ENCODE measurements around the gene CUX1.
"Not testable (repeated sequence)": the region's sequence is repeated elsewhere in the genome, so short reads cannot be mapped to it uniquely, and the experiment has no call there.

Gene CUX1

DNA sequence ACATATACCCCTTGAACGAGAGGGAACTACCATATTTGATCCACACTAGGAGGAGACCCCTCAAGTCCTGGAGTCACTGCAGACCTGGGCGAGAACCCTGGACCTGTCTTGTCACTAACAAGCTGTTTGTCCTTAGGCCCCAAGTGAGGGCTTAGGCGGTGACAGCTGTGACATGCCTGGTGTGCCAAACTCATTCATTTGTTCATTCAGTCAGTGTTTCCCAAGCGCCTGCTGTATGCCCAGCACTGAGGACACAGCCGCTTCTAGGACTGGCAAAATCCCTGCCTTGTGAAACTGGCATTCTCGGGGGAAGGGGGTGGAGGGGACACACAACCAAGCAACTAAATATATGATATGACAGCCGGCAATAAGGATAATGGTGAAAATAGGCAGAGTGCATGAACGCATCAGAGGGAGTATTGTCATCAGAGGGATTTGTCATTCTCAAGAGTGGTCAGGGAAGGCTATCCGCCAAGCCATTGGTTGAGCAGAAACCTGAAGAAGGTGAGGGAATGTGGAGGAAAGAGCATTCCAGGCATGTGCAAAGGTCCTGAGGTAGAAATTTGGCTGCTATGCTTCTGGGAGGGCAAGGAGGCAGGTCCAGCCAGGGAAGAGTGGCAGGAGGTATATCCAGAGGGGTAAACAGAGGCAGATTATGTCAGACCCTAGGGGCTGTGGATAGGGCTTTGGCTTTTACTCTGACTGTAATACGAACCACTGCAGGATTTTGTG is 480.2 kb downstream of the CUX1 start:
- no peak for DNase-seq

DNA sequence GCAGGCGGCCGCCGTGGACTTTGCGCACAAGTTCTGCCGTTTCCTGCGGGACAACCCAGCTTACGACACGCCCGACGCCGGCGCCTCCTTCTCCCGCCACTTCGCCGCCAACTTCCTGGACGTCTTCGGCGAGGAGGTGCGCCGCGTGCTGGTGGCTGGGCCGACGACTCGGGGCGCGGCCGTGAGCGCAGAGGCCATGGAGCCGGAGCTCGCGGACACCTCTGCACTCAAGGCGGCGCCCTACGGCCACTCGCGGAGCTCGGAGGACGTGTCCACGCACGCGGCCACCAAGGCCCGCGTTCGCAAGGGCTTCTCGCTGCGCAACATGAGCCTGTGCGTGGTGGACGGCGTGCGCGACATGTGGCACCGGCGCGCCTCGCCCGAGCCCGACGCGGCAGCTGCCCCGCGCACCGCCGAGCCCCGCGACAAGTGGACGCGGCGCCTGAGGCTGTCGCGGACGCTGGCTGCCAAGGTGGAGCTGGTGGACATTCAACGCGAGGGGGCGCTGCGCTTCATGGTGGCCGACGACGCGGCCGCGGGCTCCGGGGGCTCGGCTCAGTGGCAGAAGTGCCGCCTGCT is 483.3 kb downstream of the CUX1 start:
- DNase-seq: no peak

DNA sequence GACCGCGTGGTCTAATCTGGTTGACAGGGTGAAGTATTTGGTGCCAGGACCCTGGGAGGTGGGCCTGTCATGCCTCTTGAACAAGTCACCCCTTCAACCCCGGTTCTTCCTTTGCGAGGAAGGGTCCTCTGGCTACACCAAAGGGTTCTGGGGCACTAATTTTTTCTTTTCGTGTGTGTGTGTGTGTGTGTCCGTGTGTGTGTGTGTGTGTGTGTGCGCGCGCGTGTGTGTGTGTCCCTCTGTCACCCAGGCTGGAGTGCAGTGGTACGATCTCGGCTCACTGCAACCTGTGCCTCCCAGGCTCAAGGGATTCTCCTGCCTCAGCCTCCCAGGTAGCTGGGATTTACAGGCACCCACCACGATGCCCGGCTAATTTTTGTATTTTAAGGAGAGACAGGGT is 483.9 kb downstream of the CUX1 start:
- DNase-seq: not testable (repeated sequence)

DNA sequence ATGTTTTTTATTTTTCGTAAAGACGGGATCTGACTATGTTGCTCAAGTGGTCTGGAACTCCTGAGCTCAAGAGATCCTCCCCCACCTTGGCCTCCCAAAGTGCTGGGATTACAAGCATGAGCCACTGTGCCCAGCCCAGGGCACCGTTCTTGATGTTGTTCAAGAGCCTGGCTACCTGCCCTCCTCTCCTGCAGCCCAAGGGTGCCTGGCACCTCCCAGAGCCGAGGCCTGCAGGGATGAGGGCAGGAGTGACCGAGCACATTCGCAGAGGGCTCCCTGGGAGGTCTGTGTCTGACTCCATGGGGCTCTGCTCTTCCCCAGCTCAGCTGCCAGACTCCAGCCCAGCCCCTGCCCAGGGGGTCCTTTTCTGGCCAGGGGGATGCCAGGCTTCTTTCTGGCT is 484.6 kb downstream of the CUX1 start:
- DNase-seq: no peak

DNA sequence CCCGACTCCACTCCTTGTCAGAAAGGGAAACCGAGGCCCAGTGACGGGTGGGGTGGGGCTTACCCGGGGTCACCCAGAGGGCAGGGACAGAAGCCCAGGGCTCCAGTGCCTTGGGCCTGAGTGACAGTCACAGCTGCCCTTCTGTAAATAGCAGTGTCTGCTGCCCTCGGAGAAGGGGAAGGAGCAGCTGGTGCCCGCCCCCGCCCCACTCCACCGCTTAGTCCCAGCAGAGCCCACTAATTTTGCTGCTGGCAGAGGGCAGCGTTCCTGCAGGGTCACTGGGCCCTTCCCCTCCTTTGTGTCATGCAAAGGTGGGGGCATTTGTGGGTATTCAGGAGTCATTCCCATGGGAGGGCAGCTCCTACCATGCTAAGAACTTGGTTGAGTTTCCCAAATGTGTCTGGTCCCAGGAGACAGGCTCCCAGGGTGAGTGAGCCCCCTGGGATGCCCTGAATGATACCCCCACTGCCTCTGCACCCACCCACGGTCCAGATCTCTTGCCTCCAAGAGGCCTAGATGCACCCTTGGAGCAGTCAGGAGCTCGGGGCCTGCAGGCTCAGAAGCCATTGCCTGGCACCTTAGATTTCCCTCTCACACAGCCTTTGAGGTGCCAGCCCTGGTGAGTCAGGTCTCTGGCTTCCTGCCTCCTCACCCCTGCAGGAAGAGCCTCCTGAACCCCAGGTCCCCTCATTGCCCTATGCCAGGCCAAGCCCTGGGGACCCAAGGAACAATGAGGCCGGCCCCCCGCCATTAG is 486.4 kb downstream of the CUX1 start:
- DNase-seq: no peak

DNA sequence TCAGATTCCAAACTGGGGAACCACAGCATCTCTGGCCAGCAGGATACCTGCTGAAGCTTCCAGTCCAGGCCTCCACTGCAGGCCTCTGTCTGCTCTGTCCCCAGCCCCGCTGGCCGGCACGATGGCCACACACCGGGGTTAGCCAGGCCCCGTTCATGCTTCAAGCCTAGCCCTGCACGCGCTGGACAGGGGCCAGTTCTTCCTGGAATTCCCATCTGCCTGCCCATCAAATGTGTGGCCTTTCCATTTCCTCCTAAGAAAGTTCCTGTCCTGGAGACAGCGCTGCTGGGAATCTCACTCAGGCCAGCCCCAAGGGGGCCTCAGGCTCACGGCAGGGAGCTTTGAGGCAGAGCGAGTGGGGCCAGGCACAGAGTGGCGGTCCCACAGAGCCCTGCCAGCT is 487.2 kb downstream of the CUX1 start:
- no peak for DNase-seq

DNA sequence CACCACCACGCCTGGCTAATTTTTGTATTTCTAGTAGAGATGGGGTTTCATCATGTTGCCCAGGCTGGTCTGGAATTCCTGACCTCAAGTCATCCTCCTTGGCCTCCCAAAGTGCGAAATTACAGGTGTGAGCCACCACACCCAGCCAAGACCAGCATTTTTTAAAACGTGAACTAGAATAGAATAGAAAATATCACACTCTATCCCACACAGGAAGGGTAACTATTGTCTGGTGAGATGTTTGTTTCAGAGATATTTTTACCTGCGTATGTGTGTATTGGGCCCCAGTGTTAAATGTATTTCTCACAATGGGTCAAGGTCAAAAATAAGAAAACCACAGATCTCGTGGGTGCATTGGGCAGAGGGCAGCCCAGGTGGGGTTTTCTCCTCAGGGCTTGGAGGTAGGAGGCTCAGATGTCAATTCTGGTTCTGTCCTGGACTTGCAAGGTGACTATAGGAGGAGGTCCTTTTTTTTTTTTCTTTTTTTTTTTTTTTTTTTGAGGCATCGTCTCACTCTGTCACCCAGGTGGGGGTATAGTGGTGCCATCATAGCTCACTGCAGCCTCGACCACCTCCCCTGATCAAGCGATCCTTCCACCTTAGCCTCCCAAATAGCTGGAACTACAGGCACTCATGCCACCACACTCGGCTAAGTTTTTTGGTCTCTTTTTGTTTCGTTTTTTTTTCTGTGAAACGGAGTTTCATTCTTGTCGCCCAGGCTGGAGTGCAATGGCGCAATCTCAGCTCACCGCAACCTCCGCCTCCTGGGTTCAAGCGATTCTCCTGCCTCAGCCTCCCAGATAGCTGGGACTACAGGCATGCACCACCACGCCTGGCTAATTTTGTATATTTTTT is 488.2 kb downstream of the CUX1 start:
- peak; percentile 9 for DNase-seq

DNA sequence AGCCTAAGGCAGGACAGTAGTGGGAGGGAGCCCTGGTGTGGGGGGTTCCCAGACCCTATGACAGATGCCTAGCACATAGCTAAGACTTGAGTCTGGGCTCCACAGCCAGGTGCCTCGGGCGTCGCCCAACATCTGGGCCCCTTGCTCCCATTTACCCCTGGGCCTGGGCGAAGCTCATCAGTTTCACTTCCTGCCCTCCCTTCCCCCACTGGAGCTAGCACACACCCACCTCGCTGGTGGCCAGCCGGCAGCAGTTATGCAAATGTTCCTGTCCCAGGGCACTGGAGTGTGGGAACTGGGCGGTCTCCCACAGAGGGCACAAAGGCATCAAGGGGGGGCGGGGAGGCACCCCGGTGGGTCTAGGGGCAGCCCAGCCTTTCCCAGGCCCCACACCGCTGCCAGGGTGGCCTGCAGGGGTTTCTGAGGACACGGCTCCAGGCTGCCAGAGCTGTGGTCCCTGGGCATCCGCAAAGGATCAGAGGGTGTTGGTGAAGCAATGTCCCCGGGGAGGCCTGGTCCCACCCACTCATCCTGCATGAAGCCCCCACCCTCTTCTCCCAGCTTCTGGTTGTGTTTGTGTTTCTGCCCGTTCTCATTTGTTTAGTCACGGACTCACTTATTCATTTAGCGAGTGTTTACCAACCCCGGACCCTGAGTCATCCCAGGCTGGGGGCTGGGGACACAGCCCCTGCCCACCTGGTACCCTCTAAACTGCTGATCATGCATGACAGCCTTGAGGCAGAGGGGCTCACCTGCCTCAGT is 489.7 kb downstream of the CUX1 start:
- DNase-seq: peak; percentile 48

DNA sequence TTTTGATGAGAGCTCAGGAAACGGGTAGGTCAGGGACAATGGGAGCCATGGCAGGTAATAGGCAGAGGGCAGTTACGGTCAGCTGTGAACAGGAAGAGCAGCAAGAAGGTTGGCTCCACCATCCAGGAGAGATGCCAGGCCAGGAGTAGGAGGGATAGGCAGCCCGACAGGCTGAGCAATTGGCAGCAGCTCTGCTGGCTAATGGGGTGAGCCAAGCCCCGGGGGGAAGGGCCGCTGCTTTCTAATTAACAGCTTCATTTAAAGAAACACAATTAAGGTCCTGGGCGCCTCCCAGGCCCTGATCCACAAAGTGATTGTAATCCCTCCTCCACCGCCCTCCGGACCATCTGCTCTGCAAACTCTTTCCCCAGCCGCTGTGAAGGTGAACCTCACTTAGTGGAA is 493.0 kb downstream of the CUX1 start:
- DNase-seq: no peak

DNA sequence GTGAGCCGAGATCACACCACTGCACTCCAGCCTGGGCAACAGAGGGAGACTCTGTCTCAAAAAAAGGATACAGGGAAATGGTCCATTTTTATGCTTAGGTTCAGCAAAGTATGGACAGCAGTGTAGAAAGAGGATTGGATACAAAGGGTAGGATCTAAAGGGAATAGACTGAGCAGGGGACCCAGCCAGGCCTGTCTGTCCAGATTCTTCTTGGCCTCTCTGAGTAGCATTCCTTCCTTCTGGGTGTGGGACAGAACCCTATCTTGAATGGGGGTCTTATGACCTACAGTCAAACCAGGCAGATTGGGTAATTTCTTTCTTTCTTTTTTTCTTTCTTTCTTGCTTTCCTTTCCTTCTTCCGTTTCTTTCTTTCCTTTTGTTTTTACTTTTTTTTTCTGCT is 494.9 kb downstream of the CUX1 start:
- no peak for DNase-seq

DNA sequence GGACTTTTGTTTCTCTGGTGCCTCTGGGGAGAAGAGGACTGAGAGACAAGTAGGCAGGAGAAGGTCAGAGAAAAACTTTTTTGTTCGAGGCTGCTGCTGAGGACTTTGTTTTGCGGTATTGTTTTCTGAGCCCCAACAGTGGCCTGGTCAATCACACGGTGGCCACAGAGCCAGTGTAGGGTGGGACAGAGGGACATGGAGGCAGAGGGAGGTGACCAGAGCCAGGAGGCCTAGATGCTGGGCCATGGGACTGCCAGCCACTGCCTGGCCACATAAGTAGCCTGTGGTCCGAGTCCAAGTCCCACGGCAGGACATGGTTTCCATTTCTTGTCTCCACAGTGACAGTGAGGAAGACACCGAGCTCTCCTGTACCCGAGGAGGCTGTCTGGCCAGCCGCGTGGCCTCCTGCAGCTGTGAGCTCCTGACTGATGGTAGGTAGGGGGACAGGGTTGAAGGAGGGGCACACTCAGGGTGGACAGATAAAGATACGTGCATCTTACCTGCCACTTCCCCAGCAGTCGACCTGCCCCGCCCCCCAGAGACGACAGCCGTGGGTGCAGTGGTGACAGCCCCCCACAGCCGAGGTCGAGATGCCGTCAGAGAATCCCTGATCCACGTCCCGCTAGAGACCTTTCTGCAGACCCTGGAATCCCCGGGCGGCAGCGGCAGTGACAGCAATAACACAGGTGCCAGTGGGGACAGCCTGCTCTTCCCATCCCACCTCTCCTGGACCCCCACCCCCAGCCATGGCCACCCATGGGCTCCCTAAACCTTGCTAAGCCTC is 496.8 kb downstream of the CUX1 start:
- DNase-seq: no peak

DNA sequence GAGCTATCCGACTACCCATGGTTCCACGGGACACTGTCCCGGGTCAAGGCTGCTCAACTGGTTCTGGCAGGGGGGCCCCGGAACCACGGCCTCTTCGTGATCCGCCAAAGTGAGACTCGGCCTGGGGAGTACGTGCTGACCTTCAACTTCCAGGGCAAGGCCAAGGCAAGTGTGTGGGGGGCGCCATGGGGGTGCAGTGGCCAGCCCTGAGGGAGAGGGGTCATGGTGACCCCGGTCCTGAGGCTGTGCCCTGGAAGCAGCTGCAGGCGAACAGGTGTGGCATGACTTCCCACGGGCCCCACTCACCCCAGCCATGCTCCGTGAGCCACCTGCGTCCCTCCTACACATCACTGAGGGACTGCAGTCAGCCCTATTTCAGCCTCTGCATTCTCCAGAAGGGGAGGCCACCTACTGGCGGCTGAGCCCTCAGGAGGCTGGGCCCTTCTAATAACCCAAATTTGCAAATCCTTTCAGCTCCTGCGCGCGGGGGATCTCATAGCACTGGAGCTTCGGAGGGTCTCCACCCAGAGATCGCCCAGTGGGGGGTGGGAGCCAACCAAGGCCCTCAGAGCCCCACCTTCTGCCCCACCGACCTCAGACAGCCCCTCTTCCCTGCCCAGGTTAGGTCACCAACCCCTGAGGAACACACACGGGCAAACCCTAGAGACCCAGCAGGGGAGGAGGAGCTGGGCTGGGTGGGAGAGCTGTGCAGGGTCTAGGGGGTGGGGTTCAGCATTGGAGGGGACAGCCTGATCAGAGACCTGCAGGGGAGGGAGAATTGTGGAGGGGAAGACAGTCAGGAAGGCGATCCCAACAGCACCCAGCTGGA is 500.0 kb downstream of the CUX1 start:
- no peak for DNase-seq

DNA sequence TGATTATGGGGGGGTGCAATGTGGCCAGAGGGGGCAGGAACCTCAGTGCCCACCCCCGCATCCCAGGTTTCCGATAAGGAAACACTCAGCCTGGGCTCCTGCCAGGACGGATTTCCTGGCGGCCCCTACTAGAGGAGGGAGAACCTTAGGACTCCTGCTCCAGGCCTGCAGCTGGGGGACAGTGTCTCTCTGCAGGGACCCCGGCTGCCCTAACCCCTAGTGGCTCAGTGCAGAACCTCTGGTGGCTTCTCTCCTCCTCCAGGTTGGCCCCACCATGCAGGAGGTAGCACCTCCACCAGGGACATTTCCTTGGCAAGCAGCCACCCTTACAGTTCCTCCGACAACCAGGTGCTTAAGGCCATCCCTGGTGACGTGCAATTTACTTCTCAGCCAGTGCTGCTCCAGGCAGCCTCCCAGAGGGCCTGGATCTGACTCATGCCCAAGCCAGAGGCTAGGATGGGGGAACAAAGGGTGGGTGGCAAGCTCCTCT is 501.1 kb downstream of the CUX1 start:
- DNase-seq: no peak

DNA sequence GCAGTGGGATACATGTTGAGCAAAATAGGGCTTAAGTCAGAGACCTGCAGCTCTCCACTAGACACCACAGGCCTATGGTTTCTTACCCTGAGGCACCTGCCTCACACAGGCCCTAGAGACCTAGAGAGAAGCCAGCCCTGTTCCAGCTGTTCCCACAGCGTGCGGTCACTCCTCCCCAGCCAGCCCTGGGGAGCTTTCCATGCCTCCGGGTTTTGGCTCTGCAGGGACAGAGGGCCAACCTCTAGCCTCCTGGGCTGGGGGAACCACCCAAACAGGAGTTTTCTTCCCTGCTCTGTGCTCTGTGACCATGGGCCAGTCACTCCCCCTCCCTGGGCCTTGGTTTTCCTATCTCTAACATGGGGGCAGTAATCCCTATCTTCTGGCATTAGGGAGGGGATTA is 502.2 kb downstream of the CUX1 start:
- DNase-seq: no peak

DNA sequence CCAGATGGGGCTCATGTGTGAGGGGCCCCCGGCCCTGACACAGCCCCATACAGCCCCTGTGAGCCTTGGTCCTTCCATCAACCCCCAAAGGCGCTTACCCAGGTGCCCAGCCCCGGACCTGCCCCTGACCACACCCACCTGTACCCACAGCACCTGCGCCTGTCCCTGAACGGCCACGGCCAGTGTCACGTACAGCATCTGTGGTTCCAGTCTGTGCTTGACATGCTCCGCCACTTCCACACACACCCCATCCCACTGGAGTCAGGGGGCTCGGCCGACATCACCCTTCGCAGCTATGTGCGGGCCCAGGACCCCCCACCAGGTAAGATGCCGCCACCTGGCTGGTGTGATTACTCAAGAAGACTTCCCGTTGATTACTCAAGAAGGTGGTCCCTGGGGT is 502.8 kb downstream of the CUX1 start:
- no peak for DNase-seq

DNA sequence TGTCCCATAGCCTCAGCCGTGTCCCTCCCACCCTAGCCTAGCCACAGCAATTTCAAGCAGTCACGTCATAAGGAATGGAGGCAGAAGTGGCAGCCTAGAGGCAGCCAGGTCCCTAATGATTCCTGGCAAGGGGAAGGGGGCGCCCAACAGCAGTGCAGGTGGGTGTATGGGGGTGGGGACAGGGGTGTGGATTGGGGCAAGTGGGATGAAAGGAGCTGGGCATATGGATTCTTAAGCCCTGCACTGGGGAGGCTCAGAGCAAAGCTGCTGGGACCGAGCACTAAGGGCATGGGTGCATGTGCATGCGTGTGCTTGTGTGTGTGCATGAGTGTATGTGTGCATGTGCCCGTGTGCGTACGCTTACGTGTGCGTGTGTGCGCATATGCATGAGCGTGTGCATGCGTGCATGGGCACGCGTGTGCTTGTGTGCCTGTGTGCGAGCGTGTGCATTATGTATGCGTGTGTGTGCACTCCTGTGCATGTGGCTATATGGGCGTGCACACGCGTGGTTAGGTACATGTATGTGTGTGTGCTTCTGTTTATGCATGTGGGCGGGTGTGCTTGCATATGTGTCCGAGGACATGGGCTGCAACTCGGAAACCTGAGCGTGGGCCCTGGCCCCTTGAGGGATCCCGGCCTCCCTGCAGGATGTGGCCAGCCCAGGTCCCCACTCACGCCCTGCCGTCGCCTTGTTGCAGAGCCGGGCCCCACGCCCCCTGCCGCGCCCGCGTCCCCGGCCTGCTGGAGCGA is 503.4 kb downstream of the CUX1 start:
- no peak for DNase-seq

DNA sequence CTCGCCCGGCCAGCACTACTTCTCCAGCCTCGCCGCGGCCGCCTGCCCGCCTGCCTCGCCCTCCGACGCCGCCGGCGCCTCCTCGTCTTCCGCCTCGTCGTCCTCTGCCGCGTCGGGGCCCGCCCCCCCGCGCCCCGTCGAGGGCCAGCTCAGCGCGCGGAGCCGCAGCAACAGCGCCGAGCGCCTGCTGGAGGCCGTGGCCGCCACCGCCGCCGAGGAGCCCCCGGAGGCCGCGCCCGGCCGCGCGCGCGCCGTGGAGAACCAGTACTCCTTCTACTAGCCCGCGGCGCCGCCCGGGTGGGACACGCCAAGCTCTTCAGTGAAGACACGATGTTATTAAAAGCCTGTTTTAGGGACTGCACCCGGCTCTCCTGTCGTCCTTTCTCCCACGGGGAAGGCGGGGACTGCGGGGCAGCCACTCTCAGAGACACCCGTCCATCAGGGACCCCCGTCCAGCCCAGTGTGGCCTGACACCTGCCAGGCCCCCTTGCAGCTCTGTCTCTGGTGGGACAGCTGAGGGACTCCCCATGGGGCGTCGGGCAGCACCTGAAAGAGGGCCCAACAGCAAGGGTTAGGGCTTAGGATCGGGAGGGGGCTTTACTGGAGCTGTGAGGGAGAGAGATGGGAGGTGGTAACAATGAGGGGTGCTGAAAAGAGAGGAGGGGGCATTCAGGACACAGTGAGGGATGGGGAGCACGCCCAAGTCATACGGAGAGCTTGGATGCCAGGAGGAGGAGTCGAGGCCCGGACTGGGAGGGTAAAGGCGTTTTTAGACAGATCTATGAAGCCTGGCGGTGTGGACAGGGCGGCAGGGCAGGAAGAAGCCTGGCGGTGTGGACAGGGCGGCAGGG is 504.1 kb downstream of the CUX1 start:
- DNase-seq: no peak

DNA sequence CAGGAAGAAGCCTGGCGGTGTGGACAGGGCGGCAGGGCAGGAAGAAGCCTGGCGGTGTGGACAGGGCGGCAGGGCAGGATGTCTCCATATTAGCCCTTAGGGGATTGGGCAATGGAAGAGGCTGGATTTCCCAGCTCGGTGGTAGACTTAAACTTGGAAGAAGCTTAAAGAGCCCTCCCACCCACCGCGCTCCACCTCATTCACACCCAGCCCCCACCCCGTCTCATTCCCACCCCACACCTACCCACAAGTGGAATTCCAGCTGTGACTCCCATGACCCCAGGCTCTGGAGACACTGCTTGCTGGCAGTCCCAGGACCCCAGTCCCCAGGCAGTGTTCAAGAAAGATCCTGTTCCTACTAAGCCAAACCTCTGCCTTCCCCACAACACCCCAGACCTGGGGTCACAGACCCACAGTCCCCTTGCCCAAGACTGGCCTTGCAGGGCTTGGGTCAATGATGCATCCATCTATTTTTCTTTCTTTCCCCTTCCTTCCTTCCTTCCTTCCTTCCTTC is 504.8 kb downstream of the CUX1 start:
- no peak for DNase-seq

DNA sequence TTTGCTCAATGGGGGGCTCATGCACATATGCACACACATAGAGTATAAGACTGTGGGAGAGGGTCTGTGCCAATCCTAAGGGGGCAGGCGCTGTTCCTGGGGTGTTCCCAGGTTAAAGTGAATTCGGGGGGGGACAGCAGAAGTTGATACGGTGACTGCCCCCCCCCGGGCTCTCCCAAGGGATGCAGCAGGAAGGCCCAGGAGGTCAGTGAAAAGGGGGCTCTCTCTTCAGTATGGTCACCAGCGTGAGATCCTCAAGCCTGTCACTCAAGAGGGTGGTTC is 506.4 kb downstream of the CUX1 start:
- no peak for DNase-seq
